ENCODE measurements around the gene FAM50B. TPM values are rescaled to one million over a fixed set of nuclear protein-coding genes. Genes with fewer than 3 reads are reported as not detected.

FAM50B gene
- total and polyA plus RNA-seq, 10 donors = 6.6 to 13.3 (median 9.0) TPM

GRCh38 chr6:3838992-3839867, 9.9 kb upstream of the FAM50B start:
- WGBS, 5 donors = 83 to 88% (median 87%) methylated on average over 8 of the region's 8 CpGs
- H3K27ac ChIP-seq = no peak overlapping the region
- H3K4me1 ChIP-seq = peaks cover 0 to 6% (median 0%) of the 10 kb centered on the region in 6 donors
- H3K36me3 ChIP-seq = no peaks in the 10 kb centered on the region
- intact Hi-C loops (cut with DNase I; ENCODE audit: low total_unique reads) = no loop called here
- no peak for DNase-seq
- H3K27me3 ChIP-seq (replicated peaks in 1 of 7) = no peaks in the 10 kb centered on the region
- TF ChIP-seq POLR2AphosphoS5 (IDR thresholded peaks at IDR 0.05) = no peak
- TF ChIP-seq POLR2A (IDR thresholded peaks at IDR 0.05) = no peak
- TF ChIP-seq, protein P1, sequence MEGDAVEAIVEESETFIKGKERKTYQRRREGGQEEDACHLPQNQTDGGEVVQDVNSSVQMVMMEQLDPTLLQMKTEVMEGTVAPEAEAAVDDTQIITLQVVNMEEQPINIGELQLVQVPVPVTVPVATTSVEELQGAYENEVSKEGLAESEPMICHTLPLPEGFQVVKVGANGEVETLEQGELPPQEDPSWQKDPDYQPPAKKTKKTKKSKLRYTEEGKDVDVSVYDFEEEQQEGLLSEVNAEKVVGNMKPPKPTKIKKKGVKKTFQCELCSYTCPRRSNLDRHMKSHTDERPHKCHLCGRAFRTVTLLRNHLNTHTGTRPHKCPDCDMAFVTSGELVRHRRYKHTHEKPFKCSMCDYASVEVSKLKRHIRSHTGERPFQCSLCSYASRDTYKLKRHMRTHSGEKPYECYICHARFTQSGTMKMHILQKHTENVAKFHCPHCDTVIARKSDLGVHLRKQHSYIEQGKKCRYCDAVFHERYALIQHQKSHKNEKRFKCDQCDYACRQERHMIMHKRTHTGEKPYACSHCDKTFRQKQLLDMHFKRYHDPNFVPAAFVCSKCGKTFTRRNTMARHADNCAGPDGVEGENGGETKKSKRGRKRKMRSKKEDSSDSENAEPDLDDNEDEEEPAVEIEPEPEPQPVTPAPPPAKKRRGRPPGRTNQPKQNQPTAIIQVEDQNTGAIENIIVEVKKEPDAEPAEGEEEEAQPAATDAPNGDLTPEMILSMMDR (IDR thresholded peaks at IDR 0.05 in 8 of 11, conservative IDR thresholded peaks at IDR 0.05 in 3 of 11) = no peak
- H3K4me3 ChIP-seq = no peak overlapping the region
- no peaks in the 10 kb centered on the region for H3K9me3 ChIP-seq

- no peaks in the 10 kb centered on the region for H3K36me3 ChIP-seq
- H3K9me3 ChIP-seq = no peaks in the 10 kb centered on the region
- H3K27ac ChIP-seq = no peak overlapping the region
- H3K4me1 ChIP-seq = peaks cover 0 to 6% (median 0%) of the 10 kb centered on the region in 6 donors
- H3K27me3 ChIP-seq (replicated peaks in 1 of 7) = no peaks in the 10 kb centered on the region
- WGBS, 5 donors = 89 to 94% (median 91%) methylated on average over 6 of the region's 6 CpGs
- intact Hi-C loops (cut with DNase I; ENCODE audit: low total_unique reads) = no loop called here
- TF ChIP-seq POLR2AphosphoS5 (IDR thresholded peaks at IDR 0.05) = no peak
- TF ChIP-seq POLR2A (IDR thresholded peaks at IDR 0.05) = no peak
- TF ChIP-seq, protein P1 (IDR thresholded peaks at IDR 0.05 in 8 of 11, conservative IDR thresholded peaks at IDR 0.05 in 3 of 11) = no peak
- H3K4me3 ChIP-seq = no peak overlapping the region
- no peak for DNase-seq
Measured at GRCh38 chr6:3841066-3841454, 8.1 kb upstream of the FAM50B start.

- Histone ChIP-seq H3K27ac (no peak overlapping the region), H3K27me3 (replicated peaks in 1 of 7) (no peaks in the 10 kb centered on the region)
- 72 to 84% (median 81%) methylated on average over 9 of the region's 9 CpGs for WGBS, 5 donors
Measured at GRCh38 chr6:3841711-3842565, 7.2 kb upstream of the FAM50B start.

More at GRCh38 chr6:3841711-3842565, 7.2 kb upstream of the FAM50B start:
- H3K4me1 ChIP-seq = peaks cover 0 to 8% (median 0%) of the 10 kb centered on the region in 6 donors
- no peaks in the 10 kb centered on the region for H3K36me3 ChIP-seq
- DNase-seq = no peak
- no peaks in the 10 kb centered on the region for H3K9me3 ChIP-seq
- intact Hi-C loops (cut with DNase I; ENCODE audit: low total_unique reads) = no loop called here
- TF ChIP-seq POLR2AphosphoS5 (IDR thresholded peaks at IDR 0.05) (no peak), POLR2A (IDR thresholded peaks at IDR 0.05) (no peak)
- TF ChIP-seq, protein P1 (IDR thresholded peaks at IDR 0.05 in 8 of 11, conservative IDR thresholded peaks at IDR 0.05 in 3 of 11) = no peak
- H3K4me3 ChIP-seq = no peak overlapping the region

All from spleen (tissue), 11 donors.